ENCODE data around the gene RNPS1. TPM values are rescaled to one million over a fixed set of nuclear protein-coding genes. Genes with fewer than 3 reads are reported as not detected.
A peak's percentile ranks its signal among the peaks of the same experiment; 100 is the strongest.

Gene RNPS1
- total and polyA plus RNA-seq, 9 of the 15 experiments (the other 6 are each of a cell fraction or from before 2014, with no cell fraction given) = 44.9 to 338 (median 202) TPM

- Histone ChIP-seq H3K4me1 (replicated peaks in 1 of 2; ENCODE audit: control insufficient read depth in 2 of 2, insufficient read depth in 2 of 2, low read length in 2 of 2) (peaks cover 8 to 26% of the 10 kb centered on the region in 2 experiments), H3K27ac (ENCODE audit: extremely low read depth, low read depth, low read length) (peak within 1 kb of the TSS; percentile 97), H2AFZ (ENCODE audit: low read depth, low read length) (peak within 1 kb of the TSS; percentile 70), H3K9me3 (replicated peaks; ENCODE audit: control insufficient read depth, insufficient read depth, low read depth, low read length) (no peaks in the 10 kb centered on the region), H4K20me1 (replicated peaks; ENCODE audit: control insufficient read depth, insufficient read depth, low read length) (0 out of 2 replicates have a peak, but pooled peaks cover 3% of the 10 kb centered on the region), H3K9me1 (ENCODE audit: control insufficient read depth, insufficient read depth, low read length) (no peaks in the 10 kb centered on the region), H3K79me2 (ENCODE audit: control insufficient read depth, insufficient read depth, low read length) (peaks cover 49% of the 10 kb centered on the region), H3K27me3 (ENCODE audit: control insufficient read depth in 2 of 2, insufficient read depth in 2 of 2, low read length in 2 of 2) (no peaks in the 10 kb centered on the region), H3K4me2 (ENCODE audit: insufficient read depth, low read length) (peak within 1 kb of the TSS; percentile 83), H3K36me3 (ENCODE audit: control insufficient read depth, insufficient read depth, low read length) (peaks cover 72% of the 10 kb centered on the region; the same call in 2 of the 3 replicates), H3K9ac (ENCODE audit: insufficient read depth in 1 of 2, low read depth in 2 of 2, low read length in 2 of 2) (peak within 1 kb of the TSS; percentile 92 to 99), H3K4me3 (peak within 1 kb of the TSS; percentile 94)
- DNase-seq (ENCODE audit: extremely low read depth in 1 of 4, low spot score in 3 of 4) (peak; percentile 97 to 99 (median 97)), ATAC-seq (peak; percentile 93), FAIRE-seq (peak; percentile 94)
- CTCF ChIA-PET (ENCODE audit: low intra/inter-chr PET ratio) = interaction anchor here (2.4 kb wide), 1 partner anchor 57 kb away, joined by 18 read pairs; no protein-coding TSS in a partner anchor
- intact Hi-C loops (cut with micrococcal nuclease) = loop anchor here (1.0 to 5.0 kb wide), 4 partner anchors 17 to 97 kb away; partner anchors contain the start of genes CASKIN1, E4F1, RNPS1 and TRAF7
- no TSS peak for BruUV-seq (replicated peaks)
- in situ Hi-C loops (cut with MboI) = no loop called here
- POLR2A ChIA-PET = interaction anchor here (0.6 to 3.7 kb wide), 23 partner anchors 11 to 474 kb away, joined by 3 to 40 read pairs (median 4); partner anchors contain the start of genes PGP, RNPS1 and TRAF7
- WGBS (ENCODE audit: insufficient coverage, low coverage, missing lambda C conversion rate) = under 1% methylated on average over 57 of the region's 88 CpGs
- TF ChIP-seq BCL6 (CRISPR knock-in tag; IDR thresholded peaks at IDR 0.05) (no peak), SRSF7 (optimal IDR thresholded peaks at IDR 0.05; ENCODE audit: low read depth, low read length) (no peak), JUN (IDR thresholded peaks at IDR 0.05; ENCODE audit: borderline replicate concordance, low read depth, low read length) (peak; percentile 11; the same call in 1 of the 2 replicates), JUN (CRISPR knock-in tag; IDR thresholded peaks at IDR 0.05; ENCODE audit: borderline replicate concordance) (peak; percentile 40; the same call in 1 of the 2 replicates), SMAD2 (IDR thresholded peaks at IDR 0.05; ENCODE audit: low read depth, low read length) (no peak), SOX6 (IDR thresholded peaks at IDR 0.05) (peak; percentile 51), NCOA1 (IDR thresholded peaks at IDR 0.05; ENCODE audit: low read depth) (no peak), ZBTB9 (CRISPR knock-in tag; IDR thresholded peaks at IDR 0.05) (0 out of 2 replicates have a peak, but pooled peaks have one; percentile 14), ZNF668 (CRISPR knock-in tag; IDR thresholded peaks at IDR 0.05) (no peak), ATF3 (IDR thresholded peaks at IDR 0.05) (no peak), ATF3 (CRISPR knock-in tag; conservative IDR thresholded peaks at IDR 0.05) (no peak), RFX7 (CRISPR knock-in tag; IDR thresholded peaks at IDR 0.05) (no peak), CCNT2 (IDR thresholded peaks at IDR 0.05; ENCODE audit: borderline replicate concordance, extremely low read depth, insufficient read length, low read depth, low read length) (peak; percentile 91), PREB (CRISPR knock-in tag; IDR thresholded peaks at IDR 0.05) (no peak)
These were observed 16.4 kb downstream of the RNPS1 start, which contains the start of gene ECI1 for GRCh38 chr16:2251296-2252111. Gene ECI1 (minus strand): TSS chr16:2251587. CDS start chr16:2251566, 21 bp downstream.

All from K562 (cell line).